IPS-18a (cell line): Measurements from ENCODE around the gene TMEM120B.
"Not testable (repeated sequence)": the region's sequence is repeated elsewhere in the genome, so short reads cannot be mapped to it uniquely, and the experiment has no call there.

Experiments used
- H3K27ac ChIP-seq: one replicate; pipeline ENCODE4 v1.5.1; 2013; ENCODE audit warnings: low read length
- H3K27me3 ChIP-seq: one replicate; pipeline ENCODE4 v1.6.1; 2013; ENCODE audit warnings: mild to moderate bottlenecking, low read length; ENCODE audit not compliant: control insufficient read depth, insufficient read depth
- H3K36me3 ChIP-seq: one replicate; pipeline ENCODE4 v1.6.1; 2013; ENCODE audit warnings: low read depth, low read length; ENCODE audit not compliant: control insufficient read depth
- H3K4me1 ChIP-seq: one replicate; pipeline ENCODE4 v1.6.1; 2013; ENCODE audit warnings: low read depth, low read length; ENCODE audit not compliant: control insufficient read depth
- H3K4me3 ChIP-seq: one replicate; pipeline ENCODE4 v1.5.1; 2013; ENCODE audit warnings: low read length
- H3K9ac ChIP-seq: one replicate; pipeline ENCODE4 v1.6.1; 2013; ENCODE audit warnings: mild to moderate bottlenecking, low read length, moderate library complexity
- H3K9me3 ChIP-seq: one replicate; pipeline ENCODE4 v1.6.1; 2013; ENCODE audit warnings: low read depth, low read length; ENCODE audit not compliant: control insufficient read depth

The TMEM120B gene

GRCh38 chr12:121689430-121689829 lies 23.1 kb upstream of the TMEM120B start:
- H3K36me3 ChIP-seq: no peaks in the 10 kb centered on the region
- no peaks in the 10 kb centered on the region for H3K4me1 ChIP-seq
- H3K9ac ChIP-seq: no peak overlapping the region
- H3K27ac ChIP-seq: no peak overlapping the region
- H3K9me3 ChIP-seq: no peaks in the 10 kb centered on the region
- no peak overlapping the region for H3K4me3 ChIP-seq
- no peaks in the 10 kb centered on the region for H3K27me3 ChIP-seq

DNA sequence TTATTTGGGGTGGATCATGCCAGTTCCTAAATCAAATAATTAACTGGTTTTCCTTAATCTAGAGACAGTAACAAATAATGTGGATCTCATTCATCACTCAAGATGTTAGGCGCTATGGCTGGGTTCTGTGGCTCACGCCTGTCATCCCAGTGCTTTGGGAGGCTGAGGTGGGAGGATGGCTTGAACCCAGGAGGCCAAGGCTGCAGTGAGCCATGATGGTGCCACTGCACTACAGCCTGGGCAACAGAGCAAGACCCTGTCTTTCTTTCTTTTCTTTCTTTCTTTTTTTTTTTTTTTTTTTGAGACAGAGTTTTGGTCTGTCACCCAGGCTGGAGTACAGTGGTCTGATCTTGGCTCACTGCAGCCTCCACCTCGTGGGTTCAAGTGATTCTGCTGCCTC lies 19.8 kb upstream of the TMEM120B start:
- not testable (repeated sequence) for H3K36me3 ChIP-seq, H3K4me1 ChIP-seq, H3K9me3 ChIP-seq, H3K27me3 ChIP-seq, H3K27ac ChIP-seq, H3K4me3 ChIP-seq, H3K9ac ChIP-seq

DNA sequence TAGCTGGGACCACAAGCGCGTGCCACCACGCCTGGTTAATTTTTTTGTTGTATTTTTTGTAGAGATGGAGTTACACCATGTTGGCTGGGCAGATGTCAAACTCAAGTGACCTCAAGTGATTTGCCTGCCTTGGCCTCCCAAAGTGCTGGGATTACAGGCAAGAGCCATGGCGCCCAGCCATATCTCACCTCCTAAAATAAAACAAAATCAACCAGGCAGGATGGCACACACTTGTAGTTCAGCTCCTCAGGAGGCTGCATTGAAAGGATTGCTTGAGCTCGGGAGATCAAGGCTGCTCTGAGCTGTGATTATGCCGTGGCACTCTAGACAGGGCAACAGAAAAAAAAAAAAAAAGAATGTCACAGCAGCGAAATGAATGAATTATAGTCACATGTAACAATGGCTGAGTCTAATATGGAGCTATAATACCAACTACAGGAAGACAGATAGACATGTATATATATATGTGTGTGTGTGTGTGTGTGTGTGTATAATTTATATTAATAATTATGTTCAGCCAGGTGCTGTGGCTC lies 19.3 kb upstream of the TMEM120B start:
- Histone ChIP-seq H3K36me3 (no peaks in the 10 kb centered on the region), H3K27ac (no peak overlapping the region), H3K4me1 (no peaks in the 10 kb centered on the region), H3K9ac (no peak overlapping the region), H3K4me3 (no peak overlapping the region), H3K9me3 (no peaks in the 10 kb centered on the region), H3K27me3 (no peaks in the 10 kb centered on the region)

- Histone ChIP-seq H3K27ac (no peak overlapping the region), H3K9me3 (no peaks in the 10 kb centered on the region), H3K36me3 (no peaks in the 10 kb centered on the region), H3K4me3 (no peak overlapping the region), H3K9ac (no peak overlapping the region), H3K27me3 (no peaks in the 10 kb centered on the region), H3K4me1 (no peaks in the 10 kb centered on the region)
Measured at GRCh38 chr12:121697093-121697698, 15.4 kb upstream of the TMEM120B start.

- H3K4me1 ChIP-seq, H3K27ac ChIP-seq, H3K36me3 ChIP-seq, H3K27me3 ChIP-seq, H3K4me3 ChIP-seq, H3K9ac ChIP-seq, H3K9me3 ChIP-seq: not testable (repeated sequence)
Measured at GRCh38 chr12:121697861-121698260, 14.7 kb upstream of the TMEM120B start.

GRCh38 chr12:121701667-121702277 lies 10.8 kb upstream of the TMEM120B start:
- no peaks in the 10 kb centered on the region for H3K27me3 ChIP-seq
- no peaks in the 10 kb centered on the region for H3K4me1 ChIP-seq
- no peak overlapping the region for H3K27ac ChIP-seq
- H3K9me3 ChIP-seq: no peaks in the 10 kb centered on the region
- no peak overlapping the region for H3K4me3 ChIP-seq
- no peaks in the 10 kb centered on the region for H3K36me3 ChIP-seq
- H3K9ac ChIP-seq: no peak overlapping the region

DNA sequence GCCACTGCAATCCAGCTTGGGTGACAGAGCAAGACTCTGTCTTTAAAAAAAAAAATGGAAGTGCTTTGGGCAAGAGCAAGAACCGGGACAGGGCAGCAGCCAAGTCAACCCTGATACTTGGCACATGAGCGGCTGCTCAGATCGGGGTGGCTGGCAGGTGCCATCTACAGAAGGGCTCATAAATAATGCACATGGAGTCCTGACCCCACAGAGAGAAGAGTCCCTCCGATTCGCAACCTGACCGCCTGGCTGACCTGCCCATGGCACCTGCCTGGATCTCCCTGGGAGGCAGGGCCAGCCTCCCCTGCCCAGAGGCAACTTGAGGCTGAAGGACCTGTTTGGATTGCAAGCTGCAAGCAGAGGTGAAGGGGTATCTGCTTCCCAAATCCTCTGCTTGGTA lies 9.6 kb upstream of the TMEM120B start:
- Histone ChIP-seq H3K4me1 (no peaks in the 10 kb centered on the region), H3K27ac (no peak overlapping the region), H3K27me3 (no peaks in the 10 kb centered on the region), H3K9me3 (no peaks in the 10 kb centered on the region), H3K36me3 (no peaks in the 10 kb centered on the region), H3K9ac (no peak overlapping the region), H3K4me3 (no peak overlapping the region)

DNA sequence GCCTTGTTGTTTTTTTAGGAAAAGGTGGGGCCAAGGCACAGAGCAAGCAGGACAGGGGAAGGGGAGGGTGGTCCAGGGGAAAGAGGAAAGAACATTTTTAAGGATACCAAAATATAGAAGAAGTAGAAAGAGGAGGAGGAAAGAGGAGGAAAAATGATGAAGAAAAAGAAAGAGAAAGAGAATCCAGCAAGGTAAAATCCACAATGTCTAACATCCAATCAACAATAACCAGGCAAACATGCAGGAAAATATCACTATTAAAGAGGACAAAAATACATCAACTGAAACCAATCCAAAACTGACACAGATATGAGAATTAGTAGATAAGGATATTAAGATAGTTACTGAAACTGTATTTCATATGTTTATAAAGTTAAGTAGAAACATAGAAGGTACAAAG lies 7.0 kb upstream of the TMEM120B start:
- Histone ChIP-seq H3K27me3 (no peaks in the 10 kb centered on the region), H3K9me3 (no peaks in the 10 kb centered on the region), H3K4me1 (no peaks in the 10 kb centered on the region), H3K4me3 (no peak overlapping the region), H3K27ac (no peak overlapping the region), H3K9ac (no peak overlapping the region), H3K36me3 (no peaks in the 10 kb centered on the region)

DNA sequence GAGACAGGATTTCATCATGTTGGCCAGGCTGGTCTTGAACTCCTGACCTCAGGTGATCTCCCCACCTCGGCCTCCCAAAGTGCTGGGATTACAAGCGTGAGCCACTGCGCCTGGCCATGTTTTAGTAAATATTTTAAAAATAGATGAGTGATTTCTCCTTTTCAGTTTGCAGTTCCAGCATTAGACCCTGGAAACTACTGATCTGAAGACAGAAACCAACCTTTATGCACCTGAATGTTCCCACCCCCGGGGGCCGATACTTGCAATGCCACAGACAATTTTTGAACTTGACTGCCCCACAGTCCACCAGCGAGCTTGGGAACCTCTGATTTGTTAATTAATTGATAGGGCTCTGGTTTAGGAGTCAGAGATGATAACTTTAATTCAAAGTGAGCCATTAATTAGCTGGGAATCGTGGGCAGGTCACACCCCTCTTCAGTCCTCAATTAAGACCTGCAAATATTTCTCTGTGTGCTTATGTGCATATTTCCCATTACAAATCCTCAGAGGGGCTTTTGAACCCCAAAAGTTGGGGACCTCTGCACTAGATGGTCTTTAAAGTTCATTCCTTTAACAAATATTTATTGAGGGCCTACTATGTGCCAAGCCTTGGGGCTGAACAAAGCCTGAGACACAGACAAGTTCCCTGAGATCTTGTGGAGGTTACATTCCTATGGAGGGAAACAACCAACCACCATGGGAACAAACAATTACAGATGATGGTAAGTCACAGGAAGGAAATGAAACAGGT lies 4.1 kb upstream of the TMEM120B start:
- H3K27ac ChIP-seq: no peak overlapping the region
- no peak overlapping the region for H3K4me3 ChIP-seq

DNA sequence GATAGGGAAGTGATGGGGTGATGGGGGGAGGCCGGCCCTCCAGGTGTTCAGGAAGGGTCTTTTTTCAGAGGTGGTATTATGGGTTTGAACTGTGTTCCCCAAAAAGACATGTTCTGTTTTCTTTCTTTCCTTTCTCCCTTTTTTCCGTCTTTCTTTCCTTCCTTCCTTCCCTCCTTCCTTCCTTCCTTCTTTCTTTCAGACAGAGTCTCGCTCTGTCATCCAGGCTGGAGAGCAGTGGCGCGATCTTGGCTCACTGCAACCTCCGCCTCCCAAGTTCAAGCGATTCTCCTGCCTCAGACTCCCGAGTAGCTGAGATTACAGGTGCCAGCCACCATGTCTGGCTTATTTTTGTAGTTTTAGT lies 3.5 kb upstream of the TMEM120B start:
- H3K36me3 ChIP-seq, H3K27me3 ChIP-seq, H3K4me3 ChIP-seq, H3K9ac ChIP-seq, H3K4me1 ChIP-seq, H3K9me3 ChIP-seq, H3K27ac ChIP-seq: not testable (repeated sequence)

More for the DNA sequence above, 4.1 kb upstream of the TMEM120B start:
- Histone ChIP-seq H3K4me1 (no peaks in the 10 kb centered on the region), H3K9ac (no peak overlapping the region), H3K36me3 (no peaks in the 10 kb centered on the region), H3K27me3 (no peaks in the 10 kb centered on the region), H3K9me3 (no peaks in the 10 kb centered on the region)

- Histone ChIP-seq H3K4me3 (no peak overlapping the region), H3K27ac (no peak overlapping the region), H3K9ac (no peak overlapping the region), H3K9me3 (no peaks in the 10 kb centered on the region), H3K36me3 (no peaks in the 10 kb centered on the region), H3K4me1 (no peaks in the 10 kb centered on the region), H3K27me3 (no peaks in the 10 kb centered on the region)
Measured at GRCh38 chr12:121709478-121709961, 3.0 kb upstream of the TMEM120B start.
